ENCODE measurements around the gene WDR27. TPM values are rescaled to one million over a fixed set of nuclear protein-coding genes. Genes with fewer than 3 reads are reported as not detected.

WDR27 gene
- total and polyA plus RNA-seq, 4 donors, result 6.9 to 68.1 (median 31.4) TPM

DNA sequence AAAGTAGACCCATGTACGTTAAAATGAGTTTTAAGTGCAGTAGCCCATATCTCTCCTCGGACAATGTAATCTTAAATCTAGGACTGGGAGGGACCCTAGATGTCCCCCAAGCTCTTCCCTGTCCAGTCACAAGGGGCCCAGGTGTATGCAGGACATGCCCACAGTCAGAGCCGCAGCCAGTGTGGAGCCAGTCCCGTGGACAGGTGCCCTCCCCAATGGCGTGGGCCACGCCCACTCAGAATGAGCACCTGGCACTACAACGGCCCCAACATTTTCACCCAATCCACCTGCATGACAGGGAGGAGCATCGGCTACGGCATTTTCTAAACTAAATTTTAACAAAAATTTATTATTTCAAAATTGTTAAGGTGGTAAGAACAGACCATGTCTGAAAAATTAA is 53.2 kb downstream of the WDR27 start:
- TF ChIP-seq, protein P1, sequence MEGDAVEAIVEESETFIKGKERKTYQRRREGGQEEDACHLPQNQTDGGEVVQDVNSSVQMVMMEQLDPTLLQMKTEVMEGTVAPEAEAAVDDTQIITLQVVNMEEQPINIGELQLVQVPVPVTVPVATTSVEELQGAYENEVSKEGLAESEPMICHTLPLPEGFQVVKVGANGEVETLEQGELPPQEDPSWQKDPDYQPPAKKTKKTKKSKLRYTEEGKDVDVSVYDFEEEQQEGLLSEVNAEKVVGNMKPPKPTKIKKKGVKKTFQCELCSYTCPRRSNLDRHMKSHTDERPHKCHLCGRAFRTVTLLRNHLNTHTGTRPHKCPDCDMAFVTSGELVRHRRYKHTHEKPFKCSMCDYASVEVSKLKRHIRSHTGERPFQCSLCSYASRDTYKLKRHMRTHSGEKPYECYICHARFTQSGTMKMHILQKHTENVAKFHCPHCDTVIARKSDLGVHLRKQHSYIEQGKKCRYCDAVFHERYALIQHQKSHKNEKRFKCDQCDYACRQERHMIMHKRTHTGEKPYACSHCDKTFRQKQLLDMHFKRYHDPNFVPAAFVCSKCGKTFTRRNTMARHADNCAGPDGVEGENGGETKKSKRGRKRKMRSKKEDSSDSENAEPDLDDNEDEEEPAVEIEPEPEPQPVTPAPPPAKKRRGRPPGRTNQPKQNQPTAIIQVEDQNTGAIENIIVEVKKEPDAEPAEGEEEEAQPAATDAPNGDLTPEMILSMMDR (IDR thresholded peaks at IDR 0.05; ENCODE audit: control extremely low read depth, extremely low read depth), result no peak
- Histone ChIP-seq H3K27me3 (ENCODE audit: control insufficient read depth in 3 of 3, insufficient read depth in 3 of 3, low read length in 2 of 3) (no peaks in the 10 kb centered on the region), H3K4me1 (ENCODE audit: control insufficient read depth in 5 of 5, insufficient read depth in 5 of 5, low read length in 5 of 5) (peaks cover 0 to 3% (median 0%) of the 10 kb centered on the region in 5 donors), H3K9me3 (ENCODE audit: control insufficient read depth in 4 of 4, insufficient read depth in 3 of 4, low read length in 3 of 4) (no peaks in the 10 kb centered on the region), H3K9ac (ENCODE audit: insufficient read depth in 1 of 2, low read length in 2 of 2) (no peak overlapping the region), H3K4me3 (no peak overlapping the region), H3K27ac (ENCODE audit: low read depth in 1 of 2, low read length in 1 of 2) (no peak overlapping the region), H3K36me3 (ENCODE audit: control insufficient read depth in 4 of 4, insufficient read depth in 4 of 4, low read length in 4 of 4) (peaks cover 0 to 2% (median 0%) of the 10 kb centered on the region in 4 donors)
- DNase-seq, result no peak
- 86 to 94% methylated on average over 9 of the region's 9 CpGs for WGBS, 2 donors
- ATAC-seq (ENCODE audit: insufficient read depth, low FRiP score), result no peak

DNA sequence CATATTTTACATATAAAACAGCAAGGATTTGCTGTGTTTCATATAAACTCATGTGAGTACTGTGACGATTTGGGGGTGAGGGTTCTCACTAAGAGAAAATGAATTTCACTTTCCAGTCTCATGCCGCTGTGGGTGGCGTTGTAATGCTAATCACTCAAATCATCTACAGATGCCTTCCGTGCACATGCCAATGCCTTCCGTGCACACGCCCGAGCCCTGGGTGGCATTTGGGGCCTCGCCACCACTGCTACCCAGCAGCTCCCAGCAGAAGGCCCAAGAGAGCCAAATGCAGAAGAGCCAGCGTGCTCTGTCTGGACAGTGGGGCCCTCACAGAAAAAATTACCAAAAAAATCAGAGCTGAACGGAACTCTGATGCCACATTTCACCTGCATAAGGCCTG is 53.7 kb downstream of the WDR27 start:
- TF ChIP-seq, protein P1 (IDR thresholded peaks at IDR 0.05; ENCODE audit: control extremely low read depth, extremely low read depth), result no peak
- Histone ChIP-seq H3K4me3 (no peak overlapping the region), H3K9me3 (ENCODE audit: control insufficient read depth in 4 of 4, insufficient read depth in 3 of 4, low read length in 3 of 4) (no peaks in the 10 kb centered on the region), H3K27me3 (ENCODE audit: control insufficient read depth in 3 of 3, insufficient read depth in 3 of 3, low read length in 2 of 3) (no peaks in the 10 kb centered on the region), H3K36me3 (ENCODE audit: control insufficient read depth in 4 of 4, insufficient read depth in 4 of 4, low read length in 4 of 4) (peaks cover 0 to 2% (median 0%) of the 10 kb centered on the region in 4 donors), H3K27ac (ENCODE audit: low read depth in 1 of 2, low read length in 1 of 2) (no peak overlapping the region), H3K4me1 (ENCODE audit: control insufficient read depth in 5 of 5, insufficient read depth in 5 of 5, low read length in 5 of 5) (peaks cover 0 to 3% (median 0%) of the 10 kb centered on the region in 5 donors), H3K9ac (ENCODE audit: insufficient read depth in 1 of 2, low read length in 2 of 2) (no peak overlapping the region)
- WGBS, 2 donors, result 96 to 99% methylated on average over 10 of the region's 10 CpGs
- DNase-seq, result no peak
- ATAC-seq (ENCODE audit: insufficient read depth, low FRiP score), result no peak

DNA sequence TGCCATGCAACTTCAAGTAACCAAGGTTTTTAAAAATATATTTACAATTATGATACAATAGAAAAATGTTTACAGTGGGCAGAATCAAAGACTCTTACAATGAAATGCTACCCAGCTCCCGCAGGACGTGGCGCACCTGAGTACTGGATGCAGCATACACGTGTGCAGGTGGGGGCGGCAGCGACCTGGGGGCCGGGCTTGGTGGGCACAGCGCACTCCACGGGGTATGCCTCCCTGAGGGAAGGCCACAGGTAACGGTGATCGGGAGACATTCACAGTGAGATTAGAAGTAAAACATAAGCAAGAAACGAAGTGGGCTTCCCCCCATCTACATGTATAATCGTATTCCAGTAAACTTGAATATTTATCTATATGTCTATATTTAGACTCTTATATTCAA is 54.2 kb downstream of the WDR27 start:
- Histone ChIP-seq H3K36me3 (ENCODE audit: control insufficient read depth in 4 of 4, insufficient read depth in 4 of 4, low read length in 4 of 4) (peaks cover 0 to 2% (median 0%) of the 10 kb centered on the region in 4 donors), H3K4me3 (no peak overlapping the region), H3K27ac (ENCODE audit: low read depth in 1 of 2, low read length in 1 of 2) (no peak overlapping the region), H3K9ac (ENCODE audit: insufficient read depth in 1 of 2, low read length in 2 of 2) (no peak overlapping the region), H3K27me3 (ENCODE audit: control insufficient read depth in 3 of 3, insufficient read depth in 3 of 3, low read length in 2 of 3) (no peaks in the 10 kb centered on the region), H3K9me3 (ENCODE audit: control insufficient read depth in 4 of 4, insufficient read depth in 3 of 4, low read length in 3 of 4) (no peaks in the 10 kb centered on the region), H3K4me1 (ENCODE audit: control insufficient read depth in 5 of 5, insufficient read depth in 5 of 5, low read length in 5 of 5) (peaks cover 0 to 3% (median 0%) of the 10 kb centered on the region in 5 donors)
- 91 to 94% methylated on average over 13 of the region's 13 CpGs for WGBS, 2 donors
- DNase-seq (no peak), ATAC-seq (ENCODE audit: insufficient read depth, low FRiP score) (no peak)
- TF ChIP-seq, protein P1 (IDR thresholded peaks at IDR 0.05; ENCODE audit: control extremely low read depth, extremely low read depth), result no peak
